ENCODE measurements around the gene SETD3.

DNA sequence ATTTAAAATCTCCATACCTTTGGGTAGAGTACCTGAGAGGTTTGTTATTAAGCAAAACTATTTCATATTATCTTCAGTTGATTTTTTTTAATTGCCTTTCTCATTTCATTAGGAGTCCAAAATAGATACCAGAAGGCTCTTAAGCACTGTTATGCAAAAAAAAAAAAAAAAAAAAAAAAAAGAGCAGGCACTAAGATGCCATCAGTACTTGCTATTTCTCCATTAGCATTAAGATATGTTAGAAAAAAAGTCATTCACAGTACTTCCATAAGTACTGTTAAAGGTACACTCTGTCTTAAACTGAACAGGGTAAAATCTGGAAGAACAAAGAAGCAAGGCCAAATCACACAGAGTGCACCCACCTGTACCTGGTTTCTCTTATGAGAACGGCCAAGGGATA lies 57.2 kb downstream of the SETD3 start:
- TF ChIP-seq, protein P1, sequence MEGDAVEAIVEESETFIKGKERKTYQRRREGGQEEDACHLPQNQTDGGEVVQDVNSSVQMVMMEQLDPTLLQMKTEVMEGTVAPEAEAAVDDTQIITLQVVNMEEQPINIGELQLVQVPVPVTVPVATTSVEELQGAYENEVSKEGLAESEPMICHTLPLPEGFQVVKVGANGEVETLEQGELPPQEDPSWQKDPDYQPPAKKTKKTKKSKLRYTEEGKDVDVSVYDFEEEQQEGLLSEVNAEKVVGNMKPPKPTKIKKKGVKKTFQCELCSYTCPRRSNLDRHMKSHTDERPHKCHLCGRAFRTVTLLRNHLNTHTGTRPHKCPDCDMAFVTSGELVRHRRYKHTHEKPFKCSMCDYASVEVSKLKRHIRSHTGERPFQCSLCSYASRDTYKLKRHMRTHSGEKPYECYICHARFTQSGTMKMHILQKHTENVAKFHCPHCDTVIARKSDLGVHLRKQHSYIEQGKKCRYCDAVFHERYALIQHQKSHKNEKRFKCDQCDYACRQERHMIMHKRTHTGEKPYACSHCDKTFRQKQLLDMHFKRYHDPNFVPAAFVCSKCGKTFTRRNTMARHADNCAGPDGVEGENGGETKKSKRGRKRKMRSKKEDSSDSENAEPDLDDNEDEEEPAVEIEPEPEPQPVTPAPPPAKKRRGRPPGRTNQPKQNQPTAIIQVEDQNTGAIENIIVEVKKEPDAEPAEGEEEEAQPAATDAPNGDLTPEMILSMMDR (conservative IDR thresholded peaks at IDR 0.05 in 1 of 2, IDR thresholded peaks at IDR 0.05 in 1 of 2; ENCODE audit: low read depth in 1 of 2, low read length in 2 of 2) = no peak
- no peak for TF ChIP-seq EZH2 (IDR thresholded peaks at IDR 0.05; ENCODE audit: low read length, missing control alignments)
